Measurements from ENCODE around the gene ESD. TPM values are rescaled to one million over a fixed set of nuclear protein-coding genes. Genes with fewer than 3 reads are reported as not detected.

Gene ESD
- total RNA-seq, 1 experiment from 2014 or later: 78.8 TPM

DNA sequence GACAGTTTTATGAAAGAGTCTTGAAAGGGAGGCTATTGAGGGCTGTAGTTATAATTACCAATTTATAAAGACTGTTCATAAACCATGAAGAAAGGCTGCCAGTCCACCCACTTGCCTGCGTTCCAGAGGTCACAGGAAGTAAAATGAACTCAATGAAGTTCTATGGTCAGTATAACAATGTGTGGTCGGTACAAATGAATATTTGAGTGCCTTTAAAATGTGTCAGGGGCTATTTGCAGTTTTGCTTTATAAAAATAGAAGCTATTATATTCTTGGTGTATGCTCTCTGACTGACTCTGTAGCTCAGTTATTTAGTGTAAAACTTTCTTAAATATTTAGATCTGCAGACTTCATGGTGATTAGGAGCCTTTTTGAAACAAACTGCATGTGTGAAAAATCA lies 47.0 kb downstream of the ESD start:
- Histone ChIP-seq H2BK15ac (ENCODE audit: low read depth, low read length) (no peak overlapping the region), H2BK12ac (ENCODE audit: insufficient read length, low read depth, low read length) (no peak overlapping the region), H3K4me1 (ENCODE audit: insufficient read depth, low read length) (no peaks in the 10 kb centered on the region), H4K5ac (ENCODE audit: insufficient read length, low read depth, low read length) (no peak overlapping the region), H3K23me2 (ENCODE audit: insufficient read length, low read depth, low read length, poor library complexity, severe bottlenecking) (no peaks in the 10 kb centered on the region), H2BK120ac (ENCODE audit: low read depth, low read length, poor library complexity, severe bottlenecking) (no peak overlapping the region), H3K79me1 (ENCODE audit: insufficient read depth, low read depth, low read length, poor library complexity, severe bottlenecking) (no peaks in the 10 kb centered on the region), H3K9me3 (ENCODE audit: control insufficient read depth, low read depth, low read length) (no peaks in the 10 kb centered on the region), H3K56ac (ENCODE audit: insufficient read length, low read depth, low read length) (no peak overlapping the region), H2AK5ac (ENCODE audit: insufficient read length, low read length) (no peak overlapping the region), H3K4ac (ENCODE audit: low read depth, low read length) (no peak overlapping the region), H4K20me1 (ENCODE audit: control insufficient read depth, insufficient read depth, insufficient read length) (no peaks in the 10 kb centered on the region), H4K91ac (ENCODE audit: insufficient read length, low read depth, low read length) (no peak overlapping the region), H4K8ac (replicated peaks; ENCODE audit: insufficient read length, low read depth, low read length) (no peak overlapping the region), H2BK20ac (ENCODE audit: low read depth, low read length, poor library complexity, severe bottlenecking) (no peak overlapping the region), H2BK5ac (ENCODE audit: insufficient read length, low read length) (no peak overlapping the region), H3K79me2 (ENCODE audit: insufficient read depth, low read length) (no peaks in the 10 kb centered on the region), H3K18ac (ENCODE audit: insufficient read length, low read depth, low read length) (no peak overlapping the region), H3K4me2 (ENCODE audit: insufficient read depth, insufficient read length, low read length) (no peak overlapping the region), H2AFZ (ENCODE audit: low read length) (no peak overlapping the region), H3K27me3 (ENCODE audit: insufficient read depth, low read length) (no peaks in the 10 kb centered on the region), H3K23ac (ENCODE audit: insufficient read length, low read depth, low read length) (no peak overlapping the region), H3K27ac (ENCODE audit: insufficient read length, low read depth, low read length) (no peak overlapping the region), H3T11ph (ENCODE audit: low read length) (no peak overlapping the region), H3K14ac (ENCODE audit: insufficient read depth, low read length) (no peak overlapping the region), H3K9ac (ENCODE audit: extremely low read depth, insufficient read length, low read length) (no peak overlapping the region)
- TF ChIP-seq CTCF (conservative IDR thresholded peaks at IDR 0.05): no peak
- WGBS (ENCODE audit: extremely low coverage, insufficient read length, low lambda C conversion rate): no CpG with 5 or more reads among the region's 2 CpGs
- peaks cover 2 to 5% of the 10 kb centered on the region in 2 experiments; a peak in 3 of 4 replicates for H3K4me1 Mint-ChIP-seq
- no peaks in the 10 kb centered on the region; a peak in 2 of 5 replicates for H3K9me3 Mint-ChIP-seq
- no peak overlapping the region for H3K4me3 Mint-ChIP-seq
- peaks cover 5 to 16% (median 9%) of the 10 kb centered on the region in 3 experiments; a peak in 5 of 7 replicates for H3K36me3 Mint-ChIP-seq (ENCODE audit: insufficient read depth in 1 of 3, low read depth in 3 of 3)
- no peaks in the 10 kb centered on the region for H3K27me3 Mint-ChIP-seq (ENCODE audit: low read depth)
- DNase-seq: no peak
- H3K27ac Mint-ChIP-seq: no peak overlapping the region
